HEK293 (cell line): ENCODE data around the gene HPDL.
"Not testable (repeated sequence)": the region's sequence is repeated elsewhere in the genome, so short reads cannot be mapped to it uniquely, and the experiment has no call there.

Experiments used
- CTCF ChIA-PET: fragments of 350-600 bp; formaldehyde crosslinking; extraction: SDS; loops from one replicate; lab custom pipeline; 2021; ENCODE audit warnings: antibody characterized with exemption; lab: Yijun Ruan, JAX
- POLR2A ChIA-PET: fragments of 300-600 bp; formaldehyde crosslinking; extraction: SDS; loops from one replicate; lab custom pipeline; 2020; ENCODE audit warnings: antibody characterized with exemption, inconsistent platforms; lab: Yijun Ruan, JAX
- H3K27ac ChIP-seq: fragments of 200-500 bp; sonication (Bioruptor generic); 2 replicates; pipeline ENCODE4 v1.5.1; 2014; ENCODE audit warnings: low read depth, low read length, control low read depth, inconsistent platforms; ENCODE audit errors: extremely low read depth
- H3K36me3 ChIP-seq, 2 experiments: fragments of 200-500 bp in 1 of 2; sonication (Bioruptor generic) in 1 of 2; 1 replicate in 1 of 2; 2 replicates in 1 of 2; pipeline ENCODE4 v1.5.1; 2014 to 2017; ENCODE audit warnings: inconsistent platforms in 2 of 2, low read length in 2 of 2; ENCODE audit not compliant: control insufficient read depth in 2 of 2, insufficient read depth in 1 of 2
- H3K4me1 ChIP-seq: fragments of 200-500 bp; sonication (Bioruptor generic); 2 replicates; pipeline ENCODE4 v1.5.1; 2014; ENCODE audit warnings: mild to moderate bottlenecking, low read length, inconsistent platforms; ENCODE audit not compliant: control insufficient read depth, insufficient read depth
- H3K4me3 ChIP-seq: 2 replicates; pipeline ENCODE4 v1.5.1; 2011; ENCODE audit warnings: low read depth, mild to moderate bottlenecking, control low read depth, low read length, moderate library complexity
- H3K9me3 ChIP-seq: fragments of 200-500 bp; sonication (Bioruptor generic); 2 replicates; pipeline ENCODE4 v1.5.1; 2014; ENCODE audit warnings: low read depth, low read length, inconsistent platforms; ENCODE audit not compliant: control insufficient read depth, insufficient read depth
- HIC1 ChIP-seq: fragments of 450-650 bp; formaldehyde crosslinking; IDR thresholded peaks from 2 replicates; pipeline ENCODE4 v1.5.1; 2016; ENCODE audit warnings: missing biosample characterization, missing genetic modification characterization
- TRIM28 ChIP-seq: IDR thresholded peaks from 2 replicates; pipeline ENCODE4 v1.6.1; 2011; ENCODE audit warnings: low read length, control low read depth, borderline replicate concordance
- WT1 ChIP-seq: fragments of 450-650 bp; formaldehyde crosslinking; IDR thresholded peaks from 2 replicates; pipeline ENCODE4 v1.5.1; 2016; ENCODE audit warnings: missing biosample characterization, missing genetic modification characterization
- ZBTB21 ChIP-seq: fragments of 450-650 bp; formaldehyde crosslinking; IDR thresholded peaks from 2 replicates; pipeline ENCODE4 v1.5.1; 2017; ENCODE audit warnings: missing biosample characterization, missing genetic modification characterization
- ZBTB48 ChIP-seq: fragments of 450-650 bp; formaldehyde crosslinking; IDR thresholded peaks from 2 replicates; pipeline ENCODE4 v1.5.1; 2016; ENCODE audit warnings: missing biosample characterization, missing genetic modification characterization
- ZBTB7A ChIP-seq: fragments of 450-650 bp; formaldehyde crosslinking; IDR thresholded peaks from 2 replicates; pipeline ENCODE4 v1.5.1; 2016; ENCODE audit warnings: low read depth, missing biosample characterization, missing genetic modification characterization
- ZFP41 ChIP-seq: fragments of 450-650 bp; formaldehyde crosslinking; IDR thresholded peaks from 2 replicates; pipeline ENCODE4 v1.5.1; 2016; ENCODE audit warnings: missing biosample characterization, missing genetic modification characterization, borderline replicate concordance
- ZNF114 ChIP-seq: fragments of 450-650 bp; formaldehyde crosslinking; IDR thresholded peaks from 2 replicates; pipeline ENCODE4 v1.5.0; 2017; ENCODE audit warnings: missing biosample characterization, missing genetic modification characterization
- ZNF148 ChIP-seq: fragments of 450-650 bp; formaldehyde crosslinking; IDR thresholded peaks from 2 replicates; pipeline ENCODE4 v1.5.0; 2017; ENCODE audit warnings: missing biosample characterization, missing genetic modification characterization, borderline replicate concordance
- ZNF239 ChIP-seq: fragments of 450-650 bp; formaldehyde crosslinking; IDR thresholded peaks from 2 replicates; pipeline ENCODE4 v1.5.1; 2016; ENCODE audit warnings: missing biosample characterization, missing genetic modification characterization
- ZNF404 ChIP-seq: fragments of 450-650 bp; formaldehyde crosslinking; IDR thresholded peaks from 2 replicates; pipeline ENCODE4 v1.5.1; 2017; ENCODE audit warnings: missing biosample characterization, missing genetic modification characterization
- ZNF549 ChIP-seq: fragments of 450-650 bp; IDR thresholded peaks from 2 replicates; pipeline ENCODE4 v1.5.1; 2018; ENCODE audit warnings: missing biosample characterization, missing genetic modification characterization, mild to moderate bottlenecking, inconsistent platforms, moderate library complexity
- ZNF580 ChIP-seq: fragments of 450-650 bp; formaldehyde crosslinking; IDR thresholded peaks from 2 replicates; pipeline ENCODE4 v1.5.1; 2016; ENCODE audit warnings: missing biosample characterization, missing genetic modification characterization
- ZNF610 ChIP-seq: fragments of 450-650 bp; formaldehyde crosslinking; IDR thresholded peaks from 2 replicates; pipeline ENCODE4 v1.5.1; 2016; ENCODE audit warnings: missing biosample characterization, missing genetic modification characterization, borderline replicate concordance
- ZNF629 ChIP-seq: fragments of 450-650 bp; formaldehyde crosslinking; IDR thresholded peaks from 2 replicates; pipeline ENCODE4 v1.5.1; 2017; ENCODE audit warnings: missing biosample characterization, missing genetic modification characterization
- ZNF747 ChIP-seq: fragments of 450-650 bp; formaldehyde crosslinking; IDR thresholded peaks from 2 replicates; pipeline ENCODE4 v1.5.1; 2016; ENCODE audit warnings: missing biosample characterization, missing genetic modification characterization
- ZNF777 ChIP-seq: fragments of 450-650 bp; formaldehyde crosslinking; IDR thresholded peaks from 2 replicates; pipeline ENCODE4 v1.5.1; 2017; ENCODE audit warnings: missing biosample characterization, missing genetic modification characterization, borderline replicate concordance
- ZSCAN30 ChIP-seq: fragments of 450-650 bp; IDR thresholded peaks from 2 replicates; pipeline ENCODE4 v1.5.1; 2018; ENCODE audit warnings: missing biosample characterization, mild to moderate bottlenecking, missing genetic modification characterization, moderate library complexity

Gene HPDL

GRCh38 chr1:45326627-45327623 lies at the start of gene HPDL:
HPDL (plus strand) TSS chr1:45326895; CDS start chr1:45327149, 254 bp downstream.
- TF ChIP-seq TRIM28 (no peak), HIC1 (tag by site-specific recombination) (no peak), ZNF114 (tag by site-specific recombination) (no peak), ZSCAN30 (tag by site-specific recombination) (no peak)
- Histone ChIP-seq H3K27ac (no peak within 1 kb of the TSS; the same call in 1 of the 2 replicates), H3K36me3 (peaks cover 0 to 42% of the 10 kb centered on the region in 2 experiments; a peak in 1 of 3 replicates), H3K4me1 (0 out of 2 replicates have a peak, but pooled peaks cover 3% of the 10 kb centered on the region), H3K9me3 (no peaks in the 10 kb centered on the region), H3K4me3 (no peak within 1 kb of the TSS; the same call in 1 of the 2 replicates)
- POLR2A ChIA-PET, result interaction anchor here (0.5 to 6.7 kb wide), 3 partner anchors 13 to 328 kb away, joined by 4 to 51 read pairs (median 5); partner anchors contain the start of genes MUTYH and TOE1
- CTCF ChIA-PET, result interaction anchor here (0.5 to 0.6 kb wide), 2 partner anchors 299 to 533 kb away, joined by 3 to 4 read pairs; no protein-coding TSS in a partner anchor

GRCh38 chr1:45282351-45282750 lies 44.3 kb upstream of the HPDL start:
- CTCF ChIA-PET, result interaction anchor here (0.7 to 1.4 kb wide), 2 partner anchors 18 to 20 kb away, joined by 3 to 4 read pairs; no protein-coding TSS in a partner anchor
- Histone ChIP-seq H3K36me3 (no peaks in the 10 kb centered on the region), H3K4me1 (no peaks in the 10 kb centered on the region), H3K9me3 (no peaks in the 10 kb centered on the region), H3K27ac (no peak overlapping the region), H3K4me3 (no peak overlapping the region)
- POLR2A ChIA-PET, result no interaction called here
- TF ChIP-seq ZNF629 (no peak), WT1 (tag by site-specific recombination) (no peak), ZBTB48 (tag by site-specific recombination) (no peak), ZNF148 (tag by site-specific recombination) (no peak), ZNF747 (tag by site-specific recombination) (no peak), ZNF239 (tag by site-specific recombination) (no peak), ZBTB7A (tag by site-specific recombination) (no peak), ZNF610 (tag by site-specific recombination) (no peak), ZNF549 (tag by site-specific recombination) (no peak), ZFP41 (tag by site-specific recombination) (no peak), ZNF777 (no peak), ZBTB21 (tag by site-specific recombination) (no peak), ZNF404 (tag by site-specific recombination) (no peak), ZNF580 (no peak)
- TF ChIP-seq, all 188 proteins: peak for 0

- H3K9me3 ChIP-seq, POLR2A ChIA-PET, H3K4me1 ChIP-seq, CTCF ChIA-PET, H3K27ac ChIP-seq, H3K36me3 ChIP-seq, H3K4me3 ChIP-seq: not testable (repeated sequence)
These were observed 41.8 kb upstream of the HPDL start for GRCh38 chr1:45284858-45285257.

GRCh38 chr1:45286521-45286920 lies 40.2 kb upstream of the HPDL start:
- POLR2A ChIA-PET, CTCF ChIA-PET, H3K4me1 ChIP-seq, H3K9me3 ChIP-seq, H3K4me3 ChIP-seq, H3K36me3 ChIP-seq, H3K27ac ChIP-seq: not testable (repeated sequence)

GRCh38 chr1:45291002-45291401 lies 35.7 kb upstream of the HPDL start:
- H3K27ac ChIP-seq, POLR2A ChIA-PET: not testable (repeated sequence)
- CTCF ChIA-PET, result interaction anchor here (0.6 to 13.3 kb wide), 4 partner anchors 8 to 276 kb away, joined by 3 to 304 read pairs (median 8); partner anchors contain the start of genes HECTD3 and UROD

More at GRCh38 chr1:45291002-45291401, 35.7 kb upstream of the HPDL start:
- H3K36me3 ChIP-seq, H3K4me1 ChIP-seq, H3K4me3 ChIP-seq, H3K9me3 ChIP-seq: not testable (repeated sequence)
